GM10248 (cell line): ENCODE results near the gene HFE.

Source experiments
- CTCF ChIA-PET: fragments of 300-600 bp; sonication (Branson Sonifier 250); formaldehyde crosslinking; extraction: SDS; loops from one replicate; lab custom pipeline; 2021; ENCODE audit warnings: antibody characterized with exemption; lab: Yijun Ruan, JAX
- POLR2A ChIA-PET: fragments of 350-650 bp; sonication (Branson Sonifier 250); formaldehyde crosslinking; extraction: SDS; loops from one replicate; lab custom pipeline; 2020; ENCODE audit warnings: antibody characterized with exemption; lab: Yijun Ruan, JAX
- DNase-seq: peaks from one replicate; pipeline ENCODE4 v3.0.0; 2012; ENCODE audit errors: extremely low spot score
- TF ChIP-seq, protein P1 (sequence below): IDR thresholded peaks from 2 replicates; pipeline ENCODE4 v1.5.1; 2012; ENCODE audit warnings: mild to moderate bottlenecking, low read depth; ENCODE audit errors: extremely low read depth, missing control alignments, control extremely low read depth

Gene HFE, protein sequence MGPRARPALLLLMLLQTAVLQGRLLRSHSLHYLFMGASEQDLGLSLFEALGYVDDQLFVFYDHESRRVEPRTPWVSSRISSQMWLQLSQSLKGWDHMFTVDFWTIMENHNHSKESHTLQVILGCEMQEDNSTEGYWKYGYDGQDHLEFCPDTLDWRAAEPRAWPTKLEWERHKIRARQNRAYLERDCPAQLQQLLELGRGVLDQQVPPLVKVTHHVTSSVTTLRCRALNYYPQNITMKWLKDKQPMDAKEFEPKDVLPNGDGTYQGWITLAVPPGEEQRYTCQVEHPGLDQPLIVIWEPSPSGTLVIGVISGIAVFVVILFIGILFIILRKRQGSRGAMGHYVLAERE

DNA sequence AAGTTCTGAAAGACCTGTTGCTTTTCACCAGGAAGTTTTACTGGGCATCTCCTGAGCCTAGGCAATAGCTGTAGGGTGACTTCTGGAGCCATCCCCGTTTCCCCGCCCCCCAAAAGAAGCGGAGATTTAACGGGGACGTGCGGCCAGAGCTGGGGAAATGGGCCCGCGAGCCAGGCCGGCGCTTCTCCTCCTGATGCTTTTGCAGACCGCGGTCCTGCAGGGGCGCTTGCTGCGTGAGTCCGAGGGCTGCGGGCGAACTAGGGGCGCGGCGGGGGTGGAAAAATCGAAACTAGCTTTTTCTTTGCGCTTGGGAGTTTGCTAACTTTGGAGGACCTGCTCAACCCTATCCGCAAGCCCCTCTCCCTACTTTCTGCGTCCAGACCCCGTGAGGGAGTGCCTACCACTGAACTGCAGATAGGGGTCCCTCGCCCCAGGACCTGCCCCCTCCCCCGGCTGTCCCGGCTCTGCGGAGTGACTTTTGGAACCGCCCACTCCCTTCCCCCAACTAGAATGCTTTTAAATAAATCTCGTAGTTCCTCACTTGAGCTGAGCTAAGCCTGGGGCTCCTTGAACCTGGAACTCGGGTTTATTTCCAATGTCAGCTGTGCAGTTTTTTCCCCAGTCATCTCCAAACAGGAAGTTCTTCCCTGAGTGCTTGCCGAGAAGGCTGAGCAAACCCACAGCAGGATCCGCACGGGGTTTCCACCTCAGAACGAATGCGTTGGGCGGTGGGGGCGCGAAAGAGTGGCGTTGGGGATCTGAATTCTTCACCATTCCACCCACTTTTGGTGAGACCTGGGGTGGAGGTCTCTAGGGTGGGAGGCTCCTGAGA, at the start of gene HFE:
Gene HFE (plus strand): TSS at position 146 of the 832 bp plus-strand sequence. CDS start 12 bp downstream, at position 158.
- POLR2A ChIA-PET, result interaction anchor here (0.6 to 1.4 kb wide), 4 partner anchors 16 to 71 kb away, joined by 3 to 13 read pairs (median 4); a partner anchor contains a TSS
- CTCF ChIA-PET, result interaction anchor here (1.0 to 16.5 kb wide), 6 partner anchors 10 to 32 kb away, joined by 3 to 631 read pairs (median 4); a partner anchor contains a TSS
- TF ChIP-seq, protein P1, sequence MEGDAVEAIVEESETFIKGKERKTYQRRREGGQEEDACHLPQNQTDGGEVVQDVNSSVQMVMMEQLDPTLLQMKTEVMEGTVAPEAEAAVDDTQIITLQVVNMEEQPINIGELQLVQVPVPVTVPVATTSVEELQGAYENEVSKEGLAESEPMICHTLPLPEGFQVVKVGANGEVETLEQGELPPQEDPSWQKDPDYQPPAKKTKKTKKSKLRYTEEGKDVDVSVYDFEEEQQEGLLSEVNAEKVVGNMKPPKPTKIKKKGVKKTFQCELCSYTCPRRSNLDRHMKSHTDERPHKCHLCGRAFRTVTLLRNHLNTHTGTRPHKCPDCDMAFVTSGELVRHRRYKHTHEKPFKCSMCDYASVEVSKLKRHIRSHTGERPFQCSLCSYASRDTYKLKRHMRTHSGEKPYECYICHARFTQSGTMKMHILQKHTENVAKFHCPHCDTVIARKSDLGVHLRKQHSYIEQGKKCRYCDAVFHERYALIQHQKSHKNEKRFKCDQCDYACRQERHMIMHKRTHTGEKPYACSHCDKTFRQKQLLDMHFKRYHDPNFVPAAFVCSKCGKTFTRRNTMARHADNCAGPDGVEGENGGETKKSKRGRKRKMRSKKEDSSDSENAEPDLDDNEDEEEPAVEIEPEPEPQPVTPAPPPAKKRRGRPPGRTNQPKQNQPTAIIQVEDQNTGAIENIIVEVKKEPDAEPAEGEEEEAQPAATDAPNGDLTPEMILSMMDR, result no peak
- peak; percentile 41 for DNase-seq

DNA sequence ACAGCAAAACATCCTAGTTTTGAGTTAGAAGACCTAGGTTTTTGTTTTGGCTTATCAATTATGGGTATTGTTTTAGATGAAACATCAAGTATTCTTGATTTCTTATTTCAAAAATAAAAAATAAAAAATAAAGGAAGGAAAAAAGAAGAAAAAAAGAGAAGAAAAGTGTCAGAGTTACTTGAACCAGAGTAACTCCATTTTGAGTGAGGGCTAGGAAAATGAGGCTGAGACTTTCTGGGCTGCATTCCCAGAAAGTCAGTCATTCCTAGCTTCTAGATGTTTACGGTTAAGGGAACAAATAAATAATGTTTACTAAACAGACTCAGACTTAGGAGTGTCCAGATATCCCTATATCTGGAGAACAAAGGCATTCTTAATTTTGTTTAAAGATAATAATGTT, 45.3 kb upstream of the HFE start:
- ChIA-PET CTCF (interaction anchor here (5.5 kb wide), 1 partner anchor 13 kb away, joined by 136 read pairs; a partner anchor contains a TSS), POLR2A (interaction anchor here (2.6 to 2.7 kb wide), 3 partner anchors 10 to 175 kb away, joined by 35 to 140 read pairs (median 63); a partner anchor contains a TSS)
- TF ChIP-seq, protein P1, result no peak
- DNase-seq, result no peak

DNA sequence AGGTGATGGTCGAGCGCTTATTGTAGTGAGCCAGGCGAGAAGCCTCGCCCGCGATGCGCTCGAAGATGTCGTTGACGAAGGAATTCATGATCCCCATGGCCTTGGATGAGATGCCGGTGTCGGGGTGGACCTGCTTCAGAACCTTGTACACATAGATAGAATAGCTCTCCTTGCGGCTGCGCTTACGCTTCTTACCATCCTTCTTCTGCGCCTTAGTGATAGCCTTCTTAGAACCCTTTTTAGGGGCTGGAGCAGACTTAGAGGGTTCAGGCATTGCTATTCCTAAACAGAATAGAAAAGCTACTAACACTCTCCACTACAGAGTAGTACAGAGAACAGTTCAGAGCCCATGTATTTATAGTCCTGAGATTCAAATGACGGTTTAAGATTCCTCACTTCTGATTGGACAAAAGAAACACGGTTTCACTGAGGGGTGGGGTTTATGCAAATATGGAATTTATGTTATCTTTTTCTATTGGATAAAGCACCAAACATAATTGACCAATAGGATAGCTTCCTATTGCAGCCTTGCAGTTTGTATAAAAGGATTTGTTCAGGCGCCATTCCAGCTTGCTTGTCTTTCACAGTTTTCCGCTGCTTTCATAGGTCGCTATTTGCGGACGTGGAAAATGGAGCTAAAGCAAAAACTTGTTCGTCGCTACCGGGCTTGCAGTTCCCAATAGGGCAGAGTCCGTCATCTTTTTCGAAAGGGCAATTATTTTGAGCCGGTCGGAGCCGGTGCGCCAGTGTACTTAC, 43.7 kb upstream of the HFE start:
- DNase-seq, result peak; percentile 82
- CTCF ChIA-PET, result interaction anchor here (1.0 to 5.5 kb wide), 13 partner anchors 9 to 199 kb away, joined by 3 to 136 read pairs (median 4); a partner anchor contains a TSS
- POLR2A ChIA-PET, result interaction anchor here (0.6 to 2.7 kb wide), 35 partner anchors 10 to 1849 kb away, joined by 3 to 140 read pairs (median 6); partner anchors contain the start of gene TRIM38
- TF ChIP-seq, protein P1, result no peak

DNA sequence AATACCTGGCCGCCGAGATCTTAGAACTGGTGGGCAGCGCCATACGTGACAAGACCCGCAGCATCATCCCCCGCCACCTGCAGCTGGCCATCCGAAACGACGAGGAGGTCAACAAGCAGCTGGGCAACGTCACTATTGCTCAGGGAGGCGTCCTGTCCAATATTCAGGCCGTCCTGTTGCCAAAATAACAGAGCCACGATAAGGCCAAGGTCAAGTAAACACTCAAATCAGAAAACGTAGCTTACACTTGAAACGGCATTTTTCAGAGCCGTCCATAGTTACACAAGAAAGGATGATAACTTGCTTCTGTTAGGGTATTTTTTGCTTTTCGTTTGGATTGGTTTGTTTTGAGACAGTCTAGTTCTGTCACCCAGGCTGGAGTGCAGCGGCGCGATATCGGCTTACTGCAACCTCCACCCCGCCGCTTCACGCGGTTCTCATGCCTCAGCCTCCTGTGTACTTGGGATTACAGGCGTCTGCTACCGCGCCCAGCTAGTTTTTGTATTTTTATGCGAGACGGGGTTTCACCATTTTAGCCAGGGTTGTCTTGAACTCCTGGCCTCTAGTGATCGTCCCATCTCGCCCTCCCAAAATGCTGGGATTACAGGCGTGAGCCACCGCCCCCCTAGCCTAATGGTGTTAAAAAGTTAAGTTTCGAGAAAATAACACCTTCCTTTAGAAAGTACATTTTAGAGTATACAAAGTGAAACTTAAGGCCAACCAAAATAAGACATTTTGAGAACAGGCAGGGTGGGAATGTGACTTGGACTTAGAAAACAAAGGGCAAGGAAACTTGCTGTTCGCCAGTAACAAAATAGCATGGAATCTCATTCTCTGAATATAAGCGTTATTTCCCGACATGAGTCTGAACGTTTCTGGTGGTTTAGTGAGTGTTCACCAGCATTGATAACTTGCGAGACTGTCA, 42.8 kb upstream of the HFE start:
- CTCF ChIA-PET, result interaction anchor here (1.0 to 5.5 kb wide), 17 partner anchors 9 to 214 kb away, joined by 3 to 136 read pairs (median 3); a partner anchor contains a TSS
- POLR2A ChIA-PET, result interaction anchor here (0.6 to 2.7 kb wide), 43 partner anchors 9 to 1848 kb away, joined by 3 to 140 read pairs (median 8); partner anchors contain the start of genes HFE and TRIM38
- TF ChIP-seq, protein P1, result no peak
- no peak for DNase-seq

DNA sequence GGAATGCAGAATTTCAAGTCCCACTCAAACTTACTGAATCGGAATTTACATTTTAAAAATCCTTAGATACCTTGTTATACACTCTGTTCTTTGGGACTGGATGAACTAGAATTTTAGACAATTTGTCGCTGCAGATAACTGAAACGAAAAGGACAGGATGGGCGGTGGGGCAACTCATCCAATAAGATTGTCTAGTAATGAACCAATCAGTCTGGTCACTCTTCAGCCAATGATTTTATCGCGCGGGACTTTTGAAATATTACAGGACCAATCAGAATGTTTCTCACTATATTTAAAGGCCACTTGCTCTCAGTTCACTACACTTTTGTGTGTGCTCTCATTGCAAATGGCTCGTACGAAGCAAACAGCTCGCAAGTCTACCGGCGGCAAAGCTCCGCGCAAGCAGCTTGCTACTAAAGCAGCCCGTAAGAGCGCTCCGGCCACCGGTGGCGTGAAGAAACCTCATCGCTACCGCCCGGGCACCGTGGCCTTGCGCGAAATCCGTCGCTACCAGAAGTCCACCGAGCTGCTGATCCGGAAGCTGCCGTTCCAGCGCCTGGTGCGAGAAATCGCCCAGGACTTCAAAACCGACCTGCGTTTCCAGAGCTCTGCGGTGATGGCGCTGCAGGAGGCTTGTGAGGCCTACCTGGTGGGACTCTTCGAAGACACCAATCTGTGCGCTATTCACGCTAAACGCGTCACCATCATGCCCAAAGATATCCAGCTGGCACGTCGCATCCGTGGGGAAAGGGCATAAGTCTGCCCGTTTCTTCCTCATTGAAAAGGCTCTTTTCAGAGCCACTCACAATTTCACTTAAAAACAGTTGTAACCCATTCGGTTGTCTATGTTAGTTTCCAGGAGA, 41.9 kb upstream of the HFE start:
- peak; percentile 88 for DNase-seq
- ChIA-PET CTCF (interaction anchor here (0.8 to 5.5 kb wide), 18 partner anchors 9 to 1727 kb away, joined by 3 to 136 read pairs (median 4); a partner anchor contains a TSS), POLR2A (interaction anchor here (0.6 to 2.1 kb wide), 20 partner anchors 11 to 1845 kb away, joined by 3 to 26 read pairs (median 8); partner anchors contain the start of genes HFE and TRIM38)
- TF ChIP-seq, protein P1, result peak; percentile 12
